ENCODE measurements around the gene TPST2. TPM values are rescaled to one million over a fixed set of nuclear protein-coding genes. Genes with fewer than 3 reads are reported as not detected.

TPST2 gene
- total RNA-seq, 1 experiment from 2014 or later, result 50.1 TPM

DNA sequence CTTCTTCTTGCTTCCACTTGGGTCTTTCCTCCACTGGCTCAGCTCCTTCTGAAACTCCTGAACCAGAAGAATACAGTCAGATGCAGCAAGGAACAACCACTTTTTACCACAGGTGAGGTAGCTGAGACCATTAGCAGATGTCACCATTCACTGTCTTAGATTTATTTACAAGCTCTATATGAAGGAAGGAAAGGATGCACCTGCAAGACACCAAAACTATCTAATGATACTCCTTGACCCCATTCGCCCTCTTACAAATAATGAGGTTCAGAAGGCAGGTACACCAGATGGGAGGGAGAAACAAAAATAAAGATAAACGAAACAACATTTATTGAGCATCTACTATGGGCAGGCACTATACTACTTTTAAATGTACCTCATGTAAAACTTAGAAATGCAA lies 87.9 kb downstream of the TPST2 start:
- peaks cover 58 to 87% (median 84%) of the 10 kb centered on the region in 3 experiments for H3K36me3 Mint-ChIP-seq (ENCODE audit: insufficient read depth in 1 of 3, low read depth in 3 of 3)
- no peak overlapping the region for H3K4me2 ChIP-seq (ENCODE audit: insufficient read depth, insufficient read length, low read length)
- H3K27ac ChIP-seq (ENCODE audit: insufficient read length, low read depth, low read length), result no peak overlapping the region
- H4K20me1 ChIP-seq (ENCODE audit: control insufficient read depth, insufficient read depth, insufficient read length), result no peaks in the 10 kb centered on the region
- TF ChIP-seq CTCF (conservative IDR thresholded peaks at IDR 0.05), result no peak
- no peak overlapping the region for H2BK5ac ChIP-seq (ENCODE audit: insufficient read length, low read length)
- no peaks in the 10 kb centered on the region; a peak in 1 of 5 replicates for H3K9me3 Mint-ChIP-seq
- no peak overlapping the region for H2AK5ac ChIP-seq (ENCODE audit: insufficient read length, low read length)
- no peak overlapping the region for H3K23ac ChIP-seq (ENCODE audit: insufficient read length, low read depth, low read length)
- no peaks in the 10 kb centered on the region for H3K27me3 Mint-ChIP-seq (ENCODE audit: low read depth)
- peaks cover 7 to 9% of the 10 kb centered on the region in 2 experiments for H3K4me1 Mint-ChIP-seq
- no peak overlapping the region for H2BK12ac ChIP-seq (ENCODE audit: insufficient read length, low read depth, low read length)
- peaks cover 2% of the 10 kb centered on the region; the same call in 1 of the 2 replicates for H3K27me3 ChIP-seq (ENCODE audit: insufficient read depth, low read length)
- H2BK120ac ChIP-seq (ENCODE audit: low read depth, low read length, poor library complexity, severe bottlenecking), result no peak overlapping the region
- WGBS (ENCODE audit: extremely low coverage, insufficient read length, low lambda C conversion rate), result no CpG with 5 or more reads among the region's 2 CpGs
- peaks cover 2% of the 10 kb centered on the region; the same call in 1 of the 2 replicates for H3K79me2 ChIP-seq (ENCODE audit: insufficient read depth, low read length)
- no peaks in the 10 kb centered on the region for H3K9me3 ChIP-seq (ENCODE audit: control insufficient read depth, low read depth, low read length)
- H3K14ac ChIP-seq (ENCODE audit: insufficient read depth, low read length), result no peak overlapping the region
- DNase-seq, result no peak
- no peak overlapping the region for H3K56ac ChIP-seq (ENCODE audit: insufficient read length, low read depth, low read length)
- no peak overlapping the region for H2BK20ac ChIP-seq (ENCODE audit: low read depth, low read length, poor library complexity, severe bottlenecking)
- H3K27ac Mint-ChIP-seq, result no peak overlapping the region
- no peak overlapping the region for H3K4me3 Mint-ChIP-seq
- no peak overlapping the region for H3K9ac ChIP-seq (ENCODE audit: extremely low read depth, insufficient read length, low read length)
- H4K91ac ChIP-seq (ENCODE audit: insufficient read length, low read depth, low read length), result no peak overlapping the region
- H3K4ac ChIP-seq (ENCODE audit: low read depth, low read length), result no peak overlapping the region
- H3K79me1 ChIP-seq (ENCODE audit: insufficient read depth, low read depth, low read length, poor library complexity, severe bottlenecking), result no peaks in the 10 kb centered on the region
- no peaks in the 10 kb centered on the region for H3K23me2 ChIP-seq (ENCODE audit: insufficient read length, low read depth, low read length, poor library complexity, severe bottlenecking)
- no peak overlapping the region for H4K5ac ChIP-seq (ENCODE audit: insufficient read length, low read depth, low read length)
- no peak overlapping the region for H2AFZ ChIP-seq (ENCODE audit: low read length)
- H2BK15ac ChIP-seq (ENCODE audit: low read depth, low read length), result no peak overlapping the region
- no peak overlapping the region for H4K8ac ChIP-seq (replicated peaks; ENCODE audit: insufficient read length, low read depth, low read length)
- 0 out of 2 replicates have a peak, but pooled peaks cover 4% of the 10 kb centered on the region for H3K4me1 ChIP-seq (ENCODE audit: insufficient read depth, low read length)
- H3T11ph ChIP-seq (ENCODE audit: low read length), result no peak overlapping the region
- H3K18ac ChIP-seq (ENCODE audit: insufficient read length, low read depth, low read length), result no peak overlapping the region

Measured in H9 (cell line).